ENCODE measurements around the gene RAB13. TPM values are rescaled to one million over a fixed set of nuclear protein-coding genes. Genes with fewer than 3 reads are reported as not detected.

RAB13 gene
- total and polyA plus RNA-seq, 2 of the 8 experiments (the other 6 are each of a cell fraction or from before 2014, with no cell fraction given), result 70.5 to 157 TPM

DNA sequence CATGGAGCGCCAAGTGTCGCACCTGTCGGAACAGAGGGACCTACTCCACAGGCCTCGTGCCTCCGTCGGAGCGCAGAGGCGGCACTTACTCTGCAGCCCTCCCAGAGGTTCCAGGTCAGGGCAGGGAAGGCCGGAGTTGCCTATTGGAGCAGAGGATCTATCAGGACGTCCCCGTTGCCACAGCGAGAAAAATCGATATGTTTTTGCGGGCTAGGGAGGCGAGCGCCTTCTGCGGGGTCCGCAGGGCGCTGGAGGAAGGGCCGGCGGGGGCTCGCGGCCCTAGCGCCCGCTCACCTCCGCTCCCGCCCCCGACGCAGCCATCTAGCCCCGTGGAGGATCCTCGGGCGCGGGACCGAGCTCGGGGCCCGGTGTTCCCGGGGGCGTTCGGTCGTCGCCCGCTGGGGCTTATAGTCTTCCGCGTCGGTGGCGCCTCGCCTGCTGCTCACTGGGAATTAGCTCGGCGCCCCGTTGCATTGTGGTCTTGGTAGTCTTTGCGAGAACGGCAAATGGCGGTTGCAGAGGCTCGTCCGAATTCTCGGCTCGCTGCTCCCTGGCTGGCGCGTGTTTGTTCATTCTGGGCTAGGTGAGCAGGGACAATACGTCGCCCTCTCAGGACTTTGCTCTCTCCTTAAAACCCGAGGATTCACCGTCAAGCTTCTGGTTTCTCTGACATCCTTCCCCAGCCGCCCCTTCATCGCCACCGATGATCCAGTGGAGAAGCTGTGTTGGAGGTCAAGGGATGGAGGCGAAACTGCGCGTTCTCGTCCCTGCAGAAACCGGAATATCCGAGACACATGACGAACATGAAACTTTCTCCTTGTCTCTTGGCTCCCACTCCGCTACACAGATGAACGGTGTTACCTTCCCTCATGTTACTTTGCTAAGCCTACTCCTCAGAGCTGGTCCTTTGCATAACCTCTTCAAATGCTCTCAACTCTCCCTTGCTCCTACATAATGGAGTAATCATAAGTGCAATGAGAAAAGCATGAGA lies 8.6 kb downstream of the RAB13 start, which contains the start of gene JTB (continued):
- TF ChIP-seq KDM1A (IDR thresholded peaks at IDR 0.05; ENCODE audit: borderline replicate concordance, low read length), result no peak
- TF ChIP-seq CHD1 (IDR thresholded peaks at IDR 0.05; ENCODE audit: low read depth, low read length), result no peak
- no peak for TF ChIP-seq BACH1 (IDR thresholded peaks at IDR 0.05; ENCODE audit: low read length)
- no peak for TF ChIP-seq RFX5 (IDR thresholded peaks at IDR 0.05; ENCODE audit: borderline replicate concordance, low read depth, low read length)
- TF ChIP-seq EZH2 (IDR thresholded peaks at IDR 0.05; ENCODE audit: low read depth, low read length, severe bottlenecking), result no peak
- TF ChIP-seq BRCA1 (IDR thresholded peaks at IDR 0.05; ENCODE audit: low read depth, low read length), result no peak
- TF ChIP-seq SUZ12 (IDR thresholded peaks at IDR 0.05; ENCODE audit: low read length), result no peak
- TF ChIP-seq, protein P1, sequence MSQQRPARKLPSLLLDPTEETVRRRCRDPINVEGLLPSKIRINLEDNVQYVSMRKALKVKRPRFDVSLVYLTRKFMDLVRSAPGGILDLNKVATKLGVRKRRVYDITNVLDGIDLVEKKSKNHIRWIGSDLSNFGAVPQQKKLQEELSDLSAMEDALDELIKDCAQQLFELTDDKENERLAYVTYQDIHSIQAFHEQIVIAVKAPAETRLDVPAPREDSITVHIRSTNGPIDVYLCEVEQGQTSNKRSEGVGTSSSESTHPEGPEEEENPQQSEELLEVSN (IDR thresholded peaks at IDR 0.05), result peak; percentile 75; the same call in 1 of the 2 replicates
- TF ChIP-seq KDM5A (IDR thresholded peaks at IDR 0.05; ENCODE audit: low read length), result peak; percentile 42; the same call in 1 of the 2 replicates
- peak; percentile 84 for TF ChIP-seq MAX (IDR thresholded peaks at IDR 0.05)
- no peak for TF ChIP-seq RAD21 (IDR thresholded peaks at IDR 0.05 in 1 of 2, conservative IDR thresholded peaks at IDR 0.05 in 1 of 2; ENCODE audit: low read depth in 2 of 2, low read length in 2 of 2)
- peak; percentile 49 for TF ChIP-seq TBP (IDR thresholded peaks at IDR 0.05; ENCODE audit: low read depth, low read length)
- no peak for TF ChIP-seq GTF2F1 (IDR thresholded peaks at IDR 0.05; ENCODE audit: borderline replicate concordance, low read depth, low read length)
- 0 out of 4 replicates have a peak, but pooled peaks of 1 of the 2 experiments have one; percentile 59 for TF ChIP-seq SIN3A (conservative IDR thresholded peaks at IDR 0.05 in 1 of 2, IDR thresholded peaks at IDR 0.05 in 1 of 2; ENCODE audit: low read depth in 1 of 2, low read length in 2 of 2)
- no peak for TF ChIP-seq HDAC6 (IDR thresholded peaks at IDR 0.05; ENCODE audit: low read depth, low read length)
- TF ChIP-seq EP300 (IDR thresholded peaks at IDR 0.05; ENCODE audit: borderline replicate concordance in 1 of 2, low read depth in 2 of 2, low read length in 2 of 2), result no peak
- TF ChIP-seq JUN (IDR thresholded peaks at IDR 0.05; ENCODE audit: low read depth, low read length), result no peak
- peak in 1 of 2 experiments; percentile 83; a peak in 1 of 4 replicates for TF ChIP-seq HDAC2 (IDR thresholded peaks at IDR 0.05; ENCODE audit: borderline replicate concordance in 1 of 2, low read depth in 2 of 2, low read length in 2 of 2)
- TF ChIP-seq, protein P2, sequence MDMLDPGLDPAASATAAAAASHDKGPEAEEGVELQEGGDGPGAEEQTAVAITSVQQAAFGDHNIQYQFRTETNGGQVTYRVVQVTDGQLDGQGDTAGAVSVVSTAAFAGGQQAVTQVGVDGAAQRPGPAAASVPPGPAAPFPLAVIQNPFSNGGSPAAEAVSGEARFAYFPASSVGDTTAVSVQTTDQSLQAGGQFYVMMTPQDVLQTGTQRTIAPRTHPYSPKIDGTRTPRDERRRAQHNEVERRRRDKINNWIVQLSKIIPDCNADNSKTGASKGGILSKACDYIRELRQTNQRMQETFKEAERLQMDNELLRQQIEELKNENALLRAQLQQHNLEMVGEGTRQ (IDR thresholded peaks at IDR 0.05; ENCODE audit: low read length), result no peak
- TF ChIP-seq SIRT6 (IDR thresholded peaks at IDR 0.05; ENCODE audit: low read length), result no peak

Measured in H1 (cell line).